IPS-20b (cell line): ENCODE results near the gene CPLX1.
"Not testable (repeated sequence)": the region's sequence is repeated elsewhere in the genome, so short reads cannot be mapped to it uniquely, and the experiment has no call there.

ENCODE experiments used
- H3K27ac ChIP-seq: one replicate; pipeline ENCODE4 v1.5.1; 2013; ENCODE audit warnings: low read length
- H3K27me3 ChIP-seq: 2 replicates; pipeline ENCODE4 v1.6.1; 2013; ENCODE audit warnings: mild to moderate bottlenecking, low read length, inconsistent platforms; ENCODE audit not compliant: insufficient read depth
- H3K36me3 ChIP-seq: 2 replicates; pipeline ENCODE4 v1.6.1; 2013; ENCODE audit warnings: low read depth, mild to moderate bottlenecking, inconsistent platforms, low read length, moderate library complexity; ENCODE audit not compliant: insufficient read depth
- H3K4me1 ChIP-seq: 2 replicates; pipeline ENCODE4 v1.6.1; 2013; ENCODE audit warnings: mild to moderate bottlenecking, control low read depth, inconsistent platforms, low read length, moderate library complexity; ENCODE audit not compliant: insufficient read depth
- H3K4me3 ChIP-seq: 2 replicates; pipeline ENCODE4 v1.5.1; 2013; ENCODE audit warnings: mild to moderate bottlenecking, low read length, inconsistent platforms
- H3K9ac ChIP-seq: 2 replicates; pipeline ENCODE4 v1.6.1; 2013; ENCODE audit warnings: low read depth, mild to moderate bottlenecking, inconsistent platforms, low read length, moderate library complexity
- H3K9me3 ChIP-seq: 2 replicates; pipeline ENCODE4 v1.6.1; 2013; ENCODE audit warnings: mild to moderate bottlenecking, low read depth, low read length, inconsistent platforms; ENCODE audit not compliant: insufficient read depth

Gene CPLX1

GRCh38 chr4:763191-763810 lies 62.6 kb downstream of the CPLX1 start:
- H3K4me1 ChIP-seq = 0 out of 2 replicates have a peak, but pooled peaks cover 2% of the 10 kb centered on the region
- H3K9me3 ChIP-seq = no peaks in the 10 kb centered on the region; the same call in 1 of the 2 replicates
- H3K4me3 ChIP-seq = no peak overlapping the region
- H3K27me3 ChIP-seq = no peaks in the 10 kb centered on the region
- H3K36me3 ChIP-seq = peaks cover 83% of the 10 kb centered on the region
- H3K27ac ChIP-seq = no peak overlapping the region
- H3K9ac ChIP-seq = no peak overlapping the region

- no peaks in the 10 kb centered on the region for H3K27me3 ChIP-seq
- H3K27ac ChIP-seq = no peak overlapping the region
- no peak overlapping the region for H3K4me3 ChIP-seq
- peaks cover 75% of the 10 kb centered on the region for H3K36me3 ChIP-seq
- no peaks in the 10 kb centered on the region for H3K4me1 ChIP-seq
- H3K9me3 ChIP-seq = no peaks in the 10 kb centered on the region; the same call in 1 of the 2 replicates
- H3K9ac ChIP-seq = no peak overlapping the region
These were observed 63.4 kb downstream of the CPLX1 start for GRCh38 chr4:762211-763190.

GRCh38 chr4:761739-762138 lies 64.2 kb downstream of the CPLX1 start:
- no peaks in the 10 kb centered on the region for H3K4me1 ChIP-seq
- H3K27ac ChIP-seq = no peak overlapping the region
- H3K4me3 ChIP-seq = no peak overlapping the region
- H3K27me3 ChIP-seq = no peaks in the 10 kb centered on the region
- H3K36me3 ChIP-seq = peaks cover 76% of the 10 kb centered on the region
- H3K9ac ChIP-seq = no peak overlapping the region
- H3K9me3 ChIP-seq = no peaks in the 10 kb centered on the region; the same call in 1 of the 2 replicates

- Histone ChIP-seq H3K36me3 (peaks cover 73% of the 10 kb centered on the region), H3K27ac (no peak overlapping the region), H3K9me3 (no peaks in the 10 kb centered on the region; the same call in 1 of the 2 replicates), H3K4me1 (no peaks in the 10 kb centered on the region), H3K9ac (no peak overlapping the region), H3K4me3 (no peak overlapping the region), H3K27me3 (no peaks in the 10 kb centered on the region)
These were observed 64.8 kb downstream of the CPLX1 start for GRCh38 chr4:761086-761485.

- H3K36me3 ChIP-seq = peaks cover 68% of the 10 kb centered on the region
These were observed 65.3 kb downstream of the CPLX1 start for GRCh38 chr4:760616-761015.

GRCh38 chr4:759810-760209 lies 66.1 kb downstream of the CPLX1 start:
- H3K9ac ChIP-seq, H3K9me3 ChIP-seq, H3K27ac ChIP-seq, H3K4me1 ChIP-seq, H3K4me3 ChIP-seq, H3K27me3 ChIP-seq: not testable (repeated sequence)
- H3K36me3 ChIP-seq = peaks cover 67% of the 10 kb centered on the region

More at GRCh38 chr4:760616-761015, 65.3 kb downstream of the CPLX1 start:
- Histone ChIP-seq H3K4me3 (no peak overlapping the region), H3K9ac (no peak overlapping the region), H3K27me3 (no peaks in the 10 kb centered on the region), H3K27ac (no peak overlapping the region), H3K4me1 (no peaks in the 10 kb centered on the region), H3K9me3 (no peaks in the 10 kb centered on the region; the same call in 1 of the 2 replicates)

GRCh38 chr4:757111-757510 lies 68.8 kb downstream of the CPLX1 start:
- Histone ChIP-seq H3K27ac (no peak overlapping the region), H3K9me3 (no peaks in the 10 kb centered on the region), H3K27me3 (no peaks in the 10 kb centered on the region), H3K4me1 (no peaks in the 10 kb centered on the region), H3K4me3 (no peak overlapping the region), H3K36me3 (peaks cover 52% of the 10 kb centered on the region), H3K9ac (no peak overlapping the region)

- H3K27ac ChIP-seq = no peak overlapping the region
- H3K4me3 ChIP-seq = no peak overlapping the region
- H3K27me3 ChIP-seq = no peaks in the 10 kb centered on the region
- no peaks in the 10 kb centered on the region for H3K4me1 ChIP-seq
- no peak overlapping the region for H3K9ac ChIP-seq
- peaks cover 44% of the 10 kb centered on the region for H3K36me3 ChIP-seq
- H3K9me3 ChIP-seq = no peaks in the 10 kb centered on the region
These were observed 71.5 kb downstream of the CPLX1 start for GRCh38 chr4:754221-755120.

GRCh38 chr4:753186-753585 lies 72.7 kb downstream of the CPLX1 start:
- H3K9ac ChIP-seq = not testable (repeated sequence)

GRCh38 chr4:752196-752861 lies 73.6 kb downstream of the CPLX1 start:
- no peaks in the 10 kb centered on the region for H3K27me3 ChIP-seq
- H3K9ac ChIP-seq = no peak overlapping the region
- H3K4me1 ChIP-seq = no peaks in the 10 kb centered on the region
- no peak overlapping the region for H3K27ac ChIP-seq
- peaks cover 53% of the 10 kb centered on the region for H3K36me3 ChIP-seq
- H3K4me3 ChIP-seq = no peak overlapping the region
- no peaks in the 10 kb centered on the region for H3K9me3 ChIP-seq

More at GRCh38 chr4:753186-753585, 72.7 kb downstream of the CPLX1 start:
- H3K9me3 ChIP-seq, H3K4me3 ChIP-seq, H3K27me3 ChIP-seq, H3K4me1 ChIP-seq, H3K27ac ChIP-seq: not testable (repeated sequence)
- peaks cover 50% of the 10 kb centered on the region for H3K36me3 ChIP-seq

- Histone ChIP-seq H3K27ac (no peak overlapping the region), H3K9ac (no peak overlapping the region), H3K4me1 (no peaks in the 10 kb centered on the region), H3K27me3 (no peaks in the 10 kb centered on the region), H3K9me3 (no peaks in the 10 kb centered on the region), H3K36me3 (peaks cover 46% of the 10 kb centered on the region), H3K4me3 (no peak overlapping the region)
These were observed 74.3 kb downstream of the CPLX1 start for GRCh38 chr4:751676-752075.
